DOHH2 (cell line): ENCODE measurements around the gene GARIN1A.
"Not testable (repeated sequence)": the region's sequence is repeated elsewhere in the genome, so short reads cannot be mapped to it uniquely, and the experiment has no call there.

Experiments
- H3F3A ChIP-seq: fragments of 200-600 bp; sonication (generic), shearing (Covaris generic); 2 replicates; pipeline ENCODE4 v1.6.0; 2016; ENCODE audit warnings: antibody characterized with exemption, mild to moderate bottlenecking; ENCODE audit not compliant: control insufficient read depth, insufficient read depth
- H3K27ac ChIP-seq: fragments of 200-600 bp; sonication (generic); 2 replicates; pipeline ENCODE4 v1.5.1; 2014; ENCODE audit warnings: low read depth, mild to moderate bottlenecking, low read length, moderate library complexity
- H3K27me3 ChIP-seq: fragments of 200-600 bp; sonication (generic); 2 replicates; pipeline ENCODE4 v1.6.1; 2014; ENCODE audit warnings: mild to moderate bottlenecking, low read length, mixed read lengths; ENCODE audit not compliant: control insufficient read depth
- H3K36me3 ChIP-seq: fragments of 200-600 bp; sonication (generic); 2 replicates; pipeline ENCODE4 v1.6.1; 2014; ENCODE audit warnings: mild to moderate bottlenecking, low read length, moderate library complexity, mixed read lengths; ENCODE audit not compliant: control insufficient read depth
- H3K4me1 ChIP-seq: fragments of 200-600 bp; sonication (generic); 2 replicates; pipeline ENCODE4 v1.6.1; 2014; ENCODE audit warnings: mild to moderate bottlenecking, low read length, mixed read lengths; ENCODE audit not compliant: control insufficient read depth
- H3K4me2 ChIP-seq: fragments of 200-600 bp; sonication (generic); 2 replicates; pipeline ENCODE4 v1.6.0; 2014; ENCODE audit warnings: mild to moderate bottlenecking, low read length, moderate library complexity
- H3K4me3 ChIP-seq: fragments of 200-600 bp; sonication (generic); 2 replicates; pipeline ENCODE4 v1.5.1; 2014; ENCODE audit warnings: mild to moderate bottlenecking, low read length, mixed read lengths
- H3K79me2 ChIP-seq: fragments of 200-600 bp; sonication (generic); 2 replicates; pipeline ENCODE4 v1.6.1; 2014; ENCODE audit warnings: mild to moderate bottlenecking, low read length, mixed read lengths; ENCODE audit not compliant: control insufficient read depth
- H3K9me2 ChIP-seq: fragments of 200-600 bp; sonication (generic); replicated peaks from 2 replicates; pipeline ENCODE4 v1.6.1; 2014; ENCODE audit warnings: mild to moderate bottlenecking, low read length, mixed read lengths; ENCODE audit not compliant: control insufficient read depth
- H3K9me3 ChIP-seq: fragments of 200-600 bp; sonication (generic); 2 replicates; pipeline ENCODE4 v1.6.1; 2014; ENCODE audit warnings: antibody characterized with exemption, low read length, mixed read lengths; ENCODE audit not compliant: control insufficient read depth, insufficient read depth
- H4K20me1 ChIP-seq: fragments of 200-600 bp; sonication (generic); 2 replicates; pipeline ENCODE4 v1.6.0; 2014; ENCODE audit warnings: low read depth, mild to moderate bottlenecking, antibody characterized with exemption, low read length, moderate library complexity; ENCODE audit not compliant: control insufficient read depth, insufficient read depth
- CTCF ChIP-seq: fragments of 200-600 bp; sonication (generic); IDR thresholded peaks from one replicate; pipeline ENCODE4 v1.5.1; 2014; ENCODE audit warnings: antibody characterized with exemption, mild to moderate bottlenecking, low read depth, low read length; ENCODE audit not compliant: poor library complexity, severe bottlenecking
- EZH2phosphoT487 ChIP-seq: fragments of 200-600 bp; sonication (generic); IDR thresholded peaks from 2 replicates; pipeline ENCODE4 v1.6.1; 2017; ENCODE audit warnings: borderline replicate concordance, mild to moderate bottlenecking, antibody characterized with exemption, low read length, moderate library complexity, mixed read lengths

GARIN1A gene

GRCh38 chr7:128671992-128672391 is at the start of gene GARIN1A:
Gene GARIN1A, plus strand, starts transcription at chr7:128672292. Its CDS starts 106 bp downstream, at chr7:128672398.
- TF ChIP-seq EZH2phosphoT487, result no peak
- TF ChIP-seq CTCF, result no peak
- Histone ChIP-seq H3K4me2 (no peak within 1 kb of the TSS), H3K27ac (no peak within 1 kb of the TSS), H3K4me1 (0 out of 2 replicates have a peak, but pooled peaks cover 2% of the 10 kb centered on the region), H3K9me2 (no peaks in the 10 kb centered on the region), H3K27me3 (no peaks in the 10 kb centered on the region), H4K20me1 (no peaks in the 10 kb centered on the region), H3K79me2 (no peaks in the 10 kb centered on the region), H3K9me3 (no peaks in the 10 kb centered on the region), H3K36me3 (no peaks in the 10 kb centered on the region), H3F3A (peaks cover 4% of the 10 kb centered on the region; the same call in 1 of the 2 replicates), H3K4me3 (no peak within 1 kb of the TSS)

- H3K9me2 ChIP-seq, H3F3A ChIP-seq, H3K79me2 ChIP-seq, H4K20me1 ChIP-seq, H3K4me2 ChIP-seq, H3K27ac ChIP-seq, H3K4me1 ChIP-seq, H3K9me3 ChIP-seq, H3K4me3 ChIP-seq, H3K27me3 ChIP-seq: not testable (repeated sequence)
- peaks cover 56% of the 10 kb centered on the region for H3K36me3 ChIP-seq
Observed at GRCh38 chr7:128627124-128627523, 45.0 kb upstream of the GARIN1A start.

- not testable (repeated sequence) for H3F3A ChIP-seq, H3K79me2 ChIP-seq, H3K4me3 ChIP-seq, H3K27me3 ChIP-seq, H4K20me1 ChIP-seq, H3K27ac ChIP-seq, H3K9me3 ChIP-seq, H3K4me2 ChIP-seq, H3K9me2 ChIP-seq, H3K4me1 ChIP-seq
- H3K36me3 ChIP-seq, result peaks cover 42% of the 10 kb centered on the region
Observed at GRCh38 chr7:128633915-128634314, 38.2 kb upstream of the GARIN1A start.

- not testable (repeated sequence) for H3K79me2 ChIP-seq, H3K4me1 ChIP-seq, H3F3A ChIP-seq, H3K4me3 ChIP-seq, H4K20me1 ChIP-seq, H3K4me2 ChIP-seq, H3K9me2 ChIP-seq, H3K27ac ChIP-seq, H3K27me3 ChIP-seq, H3K9me3 ChIP-seq
- peaks cover 21% of the 10 kb centered on the region for H3K36me3 ChIP-seq
Observed at GRCh38 chr7:128645206-128645605, 26.9 kb upstream of the GARIN1A start.

GRCh38 chr7:128645844-128646243 is 26.2 kb upstream of the GARIN1A start:
- H3K4me2 ChIP-seq, H3K4me1 ChIP-seq, H3K9me3 ChIP-seq, H3K27ac ChIP-seq, H3K27me3 ChIP-seq, H4K20me1 ChIP-seq, H3K4me3 ChIP-seq, H3K9me2 ChIP-seq, H3F3A ChIP-seq, H3K79me2 ChIP-seq: not testable (repeated sequence)
- H3K36me3 ChIP-seq, result peaks cover 21% of the 10 kb centered on the region

GRCh38 chr7:128646877-128647276 is 25.2 kb upstream of the GARIN1A start:
- H3K27me3 ChIP-seq, H3K9me2 ChIP-seq, H3K27ac ChIP-seq, H3K9me3 ChIP-seq, H3K4me1 ChIP-seq, H3K4me2 ChIP-seq, H3K79me2 ChIP-seq, H3F3A ChIP-seq, H3K4me3 ChIP-seq, H4K20me1 ChIP-seq: not testable (repeated sequence)
- peaks cover 20% of the 10 kb centered on the region for H3K36me3 ChIP-seq

- not testable (repeated sequence) for H3K27me3 ChIP-seq, H3K4me2 ChIP-seq, H3F3A ChIP-seq, H3K4me1 ChIP-seq, H3K27ac ChIP-seq, H3K4me3 ChIP-seq, H4K20me1 ChIP-seq, H3K9me2 ChIP-seq, H3K36me3 ChIP-seq, H3K9me3 ChIP-seq, H3K79me2 ChIP-seq
Observed at GRCh38 chr7:128651096-128651495, 21.0 kb upstream of the GARIN1A start.
